Measurements from ENCODE around the gene CTCFL. TPM values are rescaled to one million over a fixed set of nuclear protein-coding genes. Genes with fewer than 3 reads are reported as not detected.

Gene CTCFL
- total RNA-seq, 2 experiments from 2014 or later, result 0.63 TPM; not detected in 1

DNA sequence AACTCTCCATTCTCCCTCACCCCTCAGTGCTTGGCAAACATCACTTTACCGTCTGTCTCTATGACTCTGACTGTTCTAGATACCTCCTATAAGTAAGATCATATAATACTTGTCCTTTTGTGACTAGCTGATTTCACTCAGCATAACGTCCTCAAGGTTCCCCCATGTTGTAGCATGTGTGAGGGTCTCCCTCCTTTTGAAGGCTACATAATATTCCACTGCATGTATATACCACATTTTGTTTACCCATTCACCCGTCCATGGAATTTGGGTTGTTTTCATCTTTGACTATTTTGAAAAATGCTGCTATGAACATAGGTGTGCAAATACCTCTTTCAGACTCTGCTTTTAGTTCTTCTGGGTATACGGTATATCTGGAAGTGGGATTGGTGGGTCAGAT, 28.3 kb downstream of the CTCFL start:
- ChIA-PET CTCF (ENCODE audit: unreplicated experiment) (no interaction called here), POLR2A (interaction anchor here (1.3 kb wide), 1 partner anchor 106 kb away, joined by 3 read pairs; no protein-coding TSS in a partner anchor)
- BruUV-seq (replicated peaks), result no TSS peak
- 0 out of 2 replicates have a peak, but pooled peaks cover 3% of the 10 kb centered on the region for H4K20me1 ChIP-seq (ENCODE audit: insufficient read depth, low read length)
- peaks cover 83% of the 10 kb centered on the region for H3K79me2 ChIP-seq (ENCODE audit: insufficient read depth, low read depth, low read length)
- H3K9me3 ChIP-seq (ENCODE audit: low read length), result no peaks in the 10 kb centered on the region
- no peak overlapping the region for H3K4me2 ChIP-seq (ENCODE audit: low read length)
- no peak overlapping the region for H3K27ac ChIP-seq (ENCODE audit: low read depth, low read length, poor library complexity, severe bottlenecking)
- peaks cover 62% of the 10 kb centered on the region for H3K4me1 ChIP-seq (ENCODE audit: insufficient read depth, low read length, poor library complexity, severe bottlenecking)
- intact Hi-C loops (cut with micrococcal nuclease; ENCODE audit: unreplicated experiment), result no loop called here
- TF ChIP-seq, protein P1, sequence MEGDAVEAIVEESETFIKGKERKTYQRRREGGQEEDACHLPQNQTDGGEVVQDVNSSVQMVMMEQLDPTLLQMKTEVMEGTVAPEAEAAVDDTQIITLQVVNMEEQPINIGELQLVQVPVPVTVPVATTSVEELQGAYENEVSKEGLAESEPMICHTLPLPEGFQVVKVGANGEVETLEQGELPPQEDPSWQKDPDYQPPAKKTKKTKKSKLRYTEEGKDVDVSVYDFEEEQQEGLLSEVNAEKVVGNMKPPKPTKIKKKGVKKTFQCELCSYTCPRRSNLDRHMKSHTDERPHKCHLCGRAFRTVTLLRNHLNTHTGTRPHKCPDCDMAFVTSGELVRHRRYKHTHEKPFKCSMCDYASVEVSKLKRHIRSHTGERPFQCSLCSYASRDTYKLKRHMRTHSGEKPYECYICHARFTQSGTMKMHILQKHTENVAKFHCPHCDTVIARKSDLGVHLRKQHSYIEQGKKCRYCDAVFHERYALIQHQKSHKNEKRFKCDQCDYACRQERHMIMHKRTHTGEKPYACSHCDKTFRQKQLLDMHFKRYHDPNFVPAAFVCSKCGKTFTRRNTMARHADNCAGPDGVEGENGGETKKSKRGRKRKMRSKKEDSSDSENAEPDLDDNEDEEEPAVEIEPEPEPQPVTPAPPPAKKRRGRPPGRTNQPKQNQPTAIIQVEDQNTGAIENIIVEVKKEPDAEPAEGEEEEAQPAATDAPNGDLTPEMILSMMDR (conservative IDR thresholded peaks at IDR 0.05; ENCODE audit: low read length), result no peak
- TF ChIP-seq EZH2phosphoT487 (IDR thresholded peaks at IDR 0.05; ENCODE audit: borderline replicate concordance, low read depth, low read length), result no peak
- no peak overlapping the region for H2AFZ ChIP-seq (ENCODE audit: low read length)
- no peaks in the 10 kb centered on the region for H3K9me2 ChIP-seq (ENCODE audit: insufficient read depth, low read length)
- H3K4me3 ChIP-seq (ENCODE audit: low read depth, low read length, poor library complexity, severe bottlenecking), result no peak overlapping the region
- peaks cover 31% of the 10 kb centered on the region for H3K36me3 ChIP-seq (ENCODE audit: insufficient read depth, low read length)
- DNase-seq (ENCODE audit: low spot score), result no peak

DNA sequence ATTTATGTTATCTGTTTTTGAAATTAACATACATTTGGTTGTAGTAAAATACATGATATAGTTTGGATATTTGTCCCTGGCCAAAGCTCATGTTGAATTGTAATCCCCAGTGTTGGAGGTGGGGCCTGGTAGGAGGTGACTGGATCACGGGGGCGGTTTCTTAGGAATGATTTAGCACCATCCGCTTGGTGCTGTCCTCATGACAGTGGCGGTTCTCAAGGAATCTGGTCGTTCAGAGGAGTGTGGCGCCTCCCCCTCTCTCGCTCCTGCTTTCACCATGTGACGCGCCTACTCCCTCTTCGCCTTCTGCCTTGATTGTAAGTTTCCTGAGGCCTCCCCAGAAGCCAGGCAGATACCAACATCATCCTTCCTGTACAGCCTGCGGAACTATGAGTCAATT, 29.0 kb downstream of the CTCFL start:
- TF ChIP-seq, protein P1 (conservative IDR thresholded peaks at IDR 0.05; ENCODE audit: low read length), result no peak
- peaks cover 89% of the 10 kb centered on the region for H3K79me2 ChIP-seq (ENCODE audit: insufficient read depth, low read depth, low read length)
- H3K4me1 ChIP-seq (ENCODE audit: insufficient read depth, low read length, poor library complexity, severe bottlenecking), result peaks cover 68% of the 10 kb centered on the region
- H3K4me3 ChIP-seq (ENCODE audit: low read depth, low read length, poor library complexity, severe bottlenecking), result no peak overlapping the region
- H4K20me1 ChIP-seq (ENCODE audit: insufficient read depth, low read length), result 0 out of 2 replicates have a peak, but pooled peaks cover 3% of the 10 kb centered on the region
- no peaks in the 10 kb centered on the region for H3K9me2 ChIP-seq (ENCODE audit: insufficient read depth, low read length)
- BruUV-seq (replicated peaks), result no TSS peak
- ChIA-PET POLR2A (interaction anchor here (1.1 to 1.3 kb wide), 2 partner anchors 12 to 105 kb away, joined by 3 read pairs; no protein-coding TSS in a partner anchor), CTCF (ENCODE audit: unreplicated experiment) (no interaction called here)
- peaks cover 31% of the 10 kb centered on the region for H3K36me3 ChIP-seq (ENCODE audit: insufficient read depth, low read length)
- H3K4me2 ChIP-seq (ENCODE audit: low read length), result no peak overlapping the region
- H2AFZ ChIP-seq (ENCODE audit: low read length), result no peak overlapping the region
- no peak overlapping the region for H3K27ac ChIP-seq (ENCODE audit: low read depth, low read length, poor library complexity, severe bottlenecking)
- no peak for DNase-seq (ENCODE audit: low spot score)
- intact Hi-C loops (cut with micrococcal nuclease; ENCODE audit: unreplicated experiment), result loop anchor here (1.0 to 2.0 kb wide), 4 partner anchors 27 to 115 kb away; partner anchors contain the start of gene RBM38
- no peaks in the 10 kb centered on the region for H3K9me3 ChIP-seq (ENCODE audit: low read length)

DNA sequence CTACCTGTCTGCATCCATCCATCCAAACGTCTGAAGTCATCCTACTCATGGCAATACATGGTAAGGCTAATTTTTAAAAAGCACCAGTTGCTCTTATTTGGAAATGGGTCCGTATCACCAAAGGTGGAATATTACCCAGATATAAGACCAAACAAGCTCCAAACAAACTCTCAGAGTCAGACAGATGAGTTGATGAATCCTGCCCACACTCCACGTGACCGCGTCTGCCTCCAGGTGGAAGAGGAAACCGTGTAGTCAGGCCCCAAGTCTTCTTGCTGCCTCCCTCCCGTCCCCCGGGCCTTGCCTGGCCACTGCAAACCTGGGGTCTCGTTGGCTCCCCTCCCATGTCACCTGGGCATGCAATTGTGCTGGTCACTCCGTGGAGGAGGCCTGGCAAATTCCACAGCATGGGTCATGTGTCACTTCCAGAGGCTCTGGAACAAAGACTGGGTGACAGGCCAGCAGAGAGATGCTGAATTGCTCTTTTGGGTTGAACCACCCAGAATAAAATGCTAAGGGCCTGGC, 31.8 kb downstream of the CTCFL start:
- H2AFZ ChIP-seq (ENCODE audit: low read length), result peak overlapping the region; percentile 9; the same call in 1 of the 2 replicates
- H3K4me1 ChIP-seq (ENCODE audit: insufficient read depth, low read length, poor library complexity, severe bottlenecking), result peaks cover 63% of the 10 kb centered on the region
- POLR2A ChIA-PET, result interaction anchor here (1.0 to 2.8 kb wide), 10 partner anchors 10 to 175 kb away, joined by 3 to 22 read pairs (median 6); no protein-coding TSS in a partner anchor
- intact Hi-C loops (cut with micrococcal nuclease; ENCODE audit: unreplicated experiment), result loop anchor here (1.0 kb wide), 1 partner anchor 43 kb away; no protein-coding TSS in a partner anchor
- peaks cover 50% of the 10 kb centered on the region for H3K36me3 ChIP-seq (ENCODE audit: insufficient read depth, low read length)
- peak overlapping the region; percentile 82 for H3K27ac ChIP-seq (ENCODE audit: low read depth, low read length, poor library complexity, severe bottlenecking)
- TF ChIP-seq, protein P1 (conservative IDR thresholded peaks at IDR 0.05; ENCODE audit: low read length), result no peak
- no peak for TF ChIP-seq EZH2phosphoT487 (IDR thresholded peaks at IDR 0.05; ENCODE audit: borderline replicate concordance, low read depth, low read length)
- H3K9me2 ChIP-seq (ENCODE audit: insufficient read depth, low read length), result no peaks in the 10 kb centered on the region
- CTCF ChIA-PET (ENCODE audit: unreplicated experiment), result interaction anchor here (1.2 to 1.5 kb wide), 4 partner anchors 20 to 106 kb away, joined by 3 to 7 read pairs (median 4); no protein-coding TSS in a partner anchor
- H3K79me2 ChIP-seq (ENCODE audit: insufficient read depth, low read depth, low read length), result peaks cover 100% of the 10 kb centered on the region
- BruUV-seq (replicated peaks), result no TSS peak
- no peaks in the 10 kb centered on the region for H3K9me3 ChIP-seq (ENCODE audit: low read length)
- peak overlapping the region; percentile 91 for H3K4me2 ChIP-seq (ENCODE audit: low read length)
- peak overlapping the region; percentile 67 for H3K4me3 ChIP-seq (ENCODE audit: low read depth, low read length, poor library complexity, severe bottlenecking)
- 0 out of 2 replicates have a peak, but pooled peaks cover 3% of the 10 kb centered on the region for H4K20me1 ChIP-seq (ENCODE audit: insufficient read depth, low read length)
- peak; percentile 62 for DNase-seq (ENCODE audit: low spot score)

All from OCI-LY7 (cell line).